Calu3 (cell line): ENCODE data around the gene NDUFB10. TPM values are rescaled to one million over a fixed set of nuclear protein-coding genes. Genes with fewer than 3 reads are reported as not detected.
"Not testable (repeated sequence)": the region's sequence is repeated elsewhere in the genome, so short reads cannot be mapped to it uniquely, and the experiment has no call there.

Experiments
- BruUV-seq: library from RNA; stranded (reverse); fragments of 400-500 nt; replicated peaks from 2 replicates; lab custom pipeline; 2021; lab: Mats Ljungman, UMichigan
- CTCF ChIA-PET: fragments of 300-600 bp; sonication (Branson Sonifier 250); formaldehyde crosslinking; loops from one replicate; lab custom pipeline; 2022; ENCODE audit warnings: antibody characterized with exemption; lab: Charles Lee
- DNase-seq: peaks from one replicate; pipeline ENCODE4 v3.0.0; 2022
- H3K27ac Mint-ChIP-seq: one replicate; pipeline ENCODE4 v1.8.0; 2022; ENCODE audit warnings: mixed read lengths; ENCODE audit not compliant: unreplicated experiment
- H3K27me3 Mint-ChIP-seq: one replicate; pipeline ENCODE4 v1.8.0; 2022; ENCODE audit warnings: mixed read lengths; ENCODE audit not compliant: unreplicated experiment
- H3K36me3 Mint-ChIP-seq: one replicate; pipeline ENCODE4 v1.8.0; 2022; ENCODE audit warnings: mild to moderate bottlenecking, moderate library complexity, mixed read lengths; ENCODE audit not compliant: insufficient read depth, unreplicated experiment
- H3K4me1 Mint-ChIP-seq: one replicate; pipeline ENCODE4 v1.8.0; 2022; ENCODE audit warnings: mild to moderate bottlenecking, low read depth, mixed read lengths; ENCODE audit not compliant: unreplicated experiment
- H3K4me3 Mint-ChIP-seq: one replicate; pipeline ENCODE4 v1.8.0; 2022; ENCODE audit warnings: mild to moderate bottlenecking, low read depth, moderate library complexity, mixed read lengths; ENCODE audit not compliant: unreplicated experiment
- H3K9me3 Mint-ChIP-seq: one replicate; pipeline ENCODE4 v1.8.0; 2022; ENCODE audit warnings: low read depth, mixed read lengths; ENCODE audit not compliant: unreplicated experiment
- CTCF ChIP-seq: fragments of 200-600 bp; IDR thresholded peaks from one replicate; pipeline ENCODE4 v1.8.0; 2022; ENCODE audit warnings: antibody characterized with exemption; ENCODE audit not compliant: unreplicated experiment
- intact Hi-C: fragments of 100-400 bp; cut with micrococcal nuclease; formaldehyde crosslinking; loops from one replicate; pipeline ENCODE4 v1.10.0; 2022; ENCODE audit not compliant: unreplicated experiment
- total RNA-seq: library from RNA; stranded (reverse); gene quantifications from 2 replicates; pipeline ENCODE4 v1.2.3, GENCODE V29; 2022

The NDUFB10 gene
- total RNA-seq, 1 experiment from 2014 or later: 148 TPM

GRCh38 chr16:1950559-1950958 is 8.8 kb upstream of the NDUFB10 start:
- Mint-ChIP-seq H3K9me3 (no peaks in the 10 kb centered on the region), H3K27ac (no peak overlapping the region), H3K36me3 (no peaks in the 10 kb centered on the region), H3K27me3 (peaks cover 12% of the 10 kb centered on the region), H3K4me3 (no peak overlapping the region), H3K4me1 (no peaks in the 10 kb centered on the region)
- CTCF ChIA-PET: no interaction called here
- no peak for DNase-seq
- no TSS peak for BruUV-seq
- TF ChIP-seq CTCF: no peak
- intact Hi-C loops: no loop called here

GRCh38 chr16:1953734-1954133 is 5.6 kb upstream of the NDUFB10 start:
- Mint-ChIP-seq H3K27ac (no peak overlapping the region), H3K36me3 (no peaks in the 10 kb centered on the region), H3K4me3 (no peak overlapping the region), H3K9me3 (no peaks in the 10 kb centered on the region), H3K27me3 (peaks cover 21% of the 10 kb centered on the region), H3K4me1 (no peaks in the 10 kb centered on the region)
- CTCF ChIA-PET: no interaction called here
- TF ChIP-seq CTCF: no peak
- intact Hi-C loops: no loop called here
- DNase-seq: no peak
- no TSS peak for BruUV-seq

GRCh38 chr16:1957434-1958142 is 1.8 kb upstream of the NDUFB10 start:
- peaks cover 37% of the 10 kb centered on the region for H3K36me3 Mint-ChIP-seq
- DNase-seq, BruUV-seq, H3K4me3 Mint-ChIP-seq, H3K27ac Mint-ChIP-seq, H3K9me3 Mint-ChIP-seq, intact Hi-C loops: not testable (repeated sequence)
- CTCF ChIA-PET: interaction anchor here (1.0 kb wide), 1 partner anchor 14 kb away, joined by 3 read pairs; the partner anchor contains the start of gene MSRB1
- H3K27me3 Mint-ChIP-seq: peaks cover 21% of the 10 kb centered on the region
- peaks cover 12% of the 10 kb centered on the region for H3K4me1 Mint-ChIP-seq

GRCh38 chr16:1958143-1958491 is 1.2 kb upstream of the NDUFB10 start:
- CTCF ChIA-PET, H3K27ac Mint-ChIP-seq, H3K4me3 Mint-ChIP-seq, H3K9me3 Mint-ChIP-seq, intact Hi-C loops, BruUV-seq, DNase-seq: not testable (repeated sequence)
- Mint-ChIP-seq H3K27me3 (peaks cover 21% of the 10 kb centered on the region), H3K36me3 (peaks cover 43% of the 10 kb centered on the region), H3K4me1 (peaks cover 17% of the 10 kb centered on the region)

- no peak for DNase-seq
- no peak for TF ChIP-seq CTCF
- Mint-ChIP-seq H3K9me3 (no peaks in the 10 kb centered on the region), H3K4me3 (peak overlapping the region; percentile 74), H3K27ac (peak overlapping the region; percentile 83), H3K36me3 (peaks cover 49% of the 10 kb centered on the region), H3K4me1 (peaks cover 24% of the 10 kb centered on the region), H3K27me3 (peaks cover 21% of the 10 kb centered on the region)
- no TSS peak for BruUV-seq
- intact Hi-C loops: no loop called here
- CTCF ChIA-PET: no interaction called here
Observed at GRCh38 chr16:1958715-1959268, 546 bp upstream of the NDUFB10 start.
